Loucy (cell line): ENCODE results near the gene RIN3.

ENCODE experiments used
- H2AFZ ChIP-seq: fragments of 200-600 bp; sonication (generic); 2 replicates; pipeline ENCODE4 v1.6.0; 2016; ENCODE audit warnings: antibody characterized with exemption, mild to moderate bottlenecking, low read length, moderate library complexity
- H3F3A ChIP-seq: fragments of 200-600 bp; 2 replicates; pipeline ENCODE4 v1.6.0; 2016; ENCODE audit warnings: antibody characterized with exemption, low read depth, mild to moderate bottlenecking
- H3K27me3 ChIP-seq: fragments of 200-600 bp; sonication (generic); 2 replicates; pipeline ENCODE4 v1.6.1; 2014; ENCODE audit warnings: low read length, mild to moderate bottlenecking; ENCODE audit not compliant: insufficient read depth, poor library complexity, severe bottlenecking
- H3K36me3 ChIP-seq: fragments of 200-600 bp; sonication (generic); 2 replicates; pipeline ENCODE4 v1.6.1; 2016; ENCODE audit warnings: low read length; ENCODE audit not compliant: insufficient read depth
- H3K4me1 ChIP-seq: fragments of 200-600 bp; sonication (generic); 2 replicates; pipeline ENCODE4 v1.5.1; 2014; ENCODE audit warnings: low read length, mild to moderate bottlenecking; ENCODE audit not compliant: insufficient read depth, poor library complexity, severe bottlenecking
- H3K4me2 ChIP-seq: fragments of 200-600 bp; sonication (generic); 2 replicates; pipeline ENCODE4 v1.6.0; 2014; ENCODE audit warnings: antibody characterized with exemption, low read length, low read depth, mild to moderate bottlenecking; ENCODE audit not compliant: poor library complexity, severe bottlenecking
- H3K4me3 ChIP-seq: fragments of 200-600 bp; sonication (generic); 2 replicates; pipeline ENCODE4 v1.5.1; 2014; ENCODE audit warnings: low read length, mild to moderate bottlenecking, mixed read lengths; ENCODE audit not compliant: poor library complexity, severe bottlenecking
- H3K79me2 ChIP-seq: fragments of 200-600 bp; sonication (generic); 2 replicates; pipeline ENCODE4 v1.6.1; 2014; ENCODE audit warnings: low read length; ENCODE audit not compliant: insufficient read depth
- H3K9ac ChIP-seq: fragments of 200-600 bp; sonication (generic); 2 replicates; pipeline ENCODE4 v1.6.0; 2014; ENCODE audit warnings: mild to moderate bottlenecking, low read depth, low read length, moderate library complexity; ENCODE audit not compliant: poor library complexity, severe bottlenecking
- H3K9me2 ChIP-seq: fragments of 200-600 bp; sonication (generic); replicated peaks from 2 replicates; pipeline ENCODE4 v1.6.1; 2016; ENCODE audit warnings: low read depth, low read length, mixed read lengths
- H3K9me3 ChIP-seq: fragments of 200-600 bp; sonication (generic); 2 replicates; pipeline ENCODE4 v1.6.1; 2014; ENCODE audit warnings: mild to moderate bottlenecking, antibody characterized with exemption, low read length, low read depth; ENCODE audit not compliant: insufficient read depth
- H4K20me1 ChIP-seq: fragments of 200-600 bp; sonication (generic); 2 replicates; pipeline ENCODE4 v1.6.0; 2014; ENCODE audit warnings: antibody characterized with exemption, low read length, mild to moderate bottlenecking; ENCODE audit not compliant: insufficient read depth, poor library complexity, severe bottlenecking
- CTCF ChIP-seq: fragments of 200-600 bp; sonication (generic); conservative IDR thresholded peaks from 2 replicates; pipeline ENCODE4 v1.5.1; 2014; ENCODE audit warnings: mild to moderate bottlenecking, antibody characterized with exemption, low read length
- EZH2phosphoT487 ChIP-seq: fragments of 200-600 bp; IDR thresholded peaks from 2 replicates; pipeline ENCODE4 v1.6.1; 2018; ENCODE audit warnings: antibody characterized with exemption, mild to moderate bottlenecking, moderate library complexity, borderline replicate concordance

Gene RIN3

GRCh38 chr14:92502541-92503286, 10.9 kb upstream of the RIN3 start:
- H3K4me2 ChIP-seq = no peak overlapping the region
- no peaks in the 10 kb centered on the region for H3F3A ChIP-seq
- H3K9ac ChIP-seq = no peak overlapping the region
- no peaks in the 10 kb centered on the region for H3K79me2 ChIP-seq
- H2AFZ ChIP-seq = no peak overlapping the region
- no peak overlapping the region for H3K4me3 ChIP-seq
- peaks cover 2% of the 10 kb centered on the region for H3K4me1 ChIP-seq
- no peaks in the 10 kb centered on the region for H4K20me1 ChIP-seq
- no peaks in the 10 kb centered on the region for H3K9me3 ChIP-seq
- no peaks in the 10 kb centered on the region for H3K36me3 ChIP-seq
- no peaks in the 10 kb centered on the region for H3K27me3 ChIP-seq
- H3K9me2 ChIP-seq = no peaks in the 10 kb centered on the region
- TF ChIP-seq EZH2phosphoT487 (no peak), CTCF (no peak)

GRCh38 chr14:92503756-92504491, 9.7 kb upstream of the RIN3 start:
- Histone ChIP-seq H2AFZ (no peak overlapping the region), H4K20me1 (no peaks in the 10 kb centered on the region), H3K9me2 (no peaks in the 10 kb centered on the region), H3K36me3 (no peaks in the 10 kb centered on the region), H3K27me3 (no peaks in the 10 kb centered on the region), H3K79me2 (no peaks in the 10 kb centered on the region), H3K4me1 (no peaks in the 10 kb centered on the region), H3K9me3 (no peaks in the 10 kb centered on the region), H3K9ac (no peak overlapping the region), H3K4me3 (no peak overlapping the region), H3F3A (no peaks in the 10 kb centered on the region), H3K4me2 (no peak overlapping the region)
- TF ChIP-seq CTCF (no peak), EZH2phosphoT487 (no peak)

GRCh38 chr14:92505826-92506225, 7.8 kb upstream of the RIN3 start:
- H3K4me2 ChIP-seq = no peak overlapping the region
- no peaks in the 10 kb centered on the region for H3K36me3 ChIP-seq
- TF ChIP-seq EZH2phosphoT487 (no peak), CTCF (no peak)
- no peak overlapping the region for H2AFZ ChIP-seq
- no peaks in the 10 kb centered on the region for H3K27me3 ChIP-seq
- no peaks in the 10 kb centered on the region for H4K20me1 ChIP-seq
- H3F3A ChIP-seq = no peaks in the 10 kb centered on the region
- H3K4me1 ChIP-seq = no peaks in the 10 kb centered on the region
- no peak overlapping the region for H3K9ac ChIP-seq
- no peaks in the 10 kb centered on the region for H3K9me2 ChIP-seq
- H3K4me3 ChIP-seq = no peak overlapping the region
- no peaks in the 10 kb centered on the region for H3K79me2 ChIP-seq
- no peaks in the 10 kb centered on the region for H3K9me3 ChIP-seq
